Endothelial cell (in vitro differentiated cells): ENCODE results near the gene COL5A1. TPM values are rescaled to one million over a fixed set of nuclear protein-coding genes. Genes with fewer than 3 reads are reported as not detected.

ENCODE experiments used
- DNase-seq: peaks from one replicate; pipeline ENCODE4 v3.0.0; 2021; ENCODE audit warnings: low spot score
- H3K27ac Mint-ChIP-seq: one replicate; pipeline ENCODE4 v1.8.0; 2021; ENCODE audit warnings: mixed read lengths, inconsistent platforms; ENCODE audit not compliant: unreplicated experiment
- H3K27me3 Mint-ChIP-seq: one replicate; pipeline ENCODE4 v1.8.0; 2021; ENCODE audit warnings: mild to moderate bottlenecking, moderate library complexity, mixed read lengths, inconsistent platforms; ENCODE audit not compliant: unreplicated experiment
- H3K36me3 Mint-ChIP-seq: one replicate; pipeline ENCODE4 v1.8.0; 2021; ENCODE audit warnings: mild to moderate bottlenecking, low read depth, mixed read lengths, inconsistent platforms; ENCODE audit not compliant: unreplicated experiment
- H3K4me1 Mint-ChIP-seq: one replicate; pipeline ENCODE4 v1.8.0; 2021; ENCODE audit warnings: mild to moderate bottlenecking, mixed read lengths, inconsistent platforms; ENCODE audit not compliant: unreplicated experiment
- H3K4me3 Mint-ChIP-seq: one replicate; pipeline ENCODE4 v1.8.0; 2021; ENCODE audit warnings: mild to moderate bottlenecking, mixed read lengths, inconsistent platforms; ENCODE audit not compliant: unreplicated experiment
- H3K9me3 Mint-ChIP-seq: one replicate; pipeline ENCODE4 v1.8.0; 2021; ENCODE audit warnings: mixed read lengths, inconsistent platforms; ENCODE audit not compliant: unreplicated experiment
- total RNA-seq: library from RNA; stranded (reverse); fragmentation: NEBNext Ultra II Directional; extraction: Animal tissue kit (Norgen Biotek cat#: 25700); gene quantifications from one replicate; pipeline ENCODE4 v1.2.1, GENCODE V29; 2021; ENCODE audit not compliant: unreplicated experiment
- TF ChIP-seq, protein P1 (sequence below): fragments of 200-600 bp; sonication (generic); IDR thresholded peaks from one replicate; pipeline ENCODE4 v1.5.0; 2021; ENCODE audit warnings: antibody characterized with exemption; ENCODE audit not compliant: unreplicated experiment

COL5A1 gene
- total RNA-seq, 1 donor from 2014 or later: 24.3 TPM

GRCh38 chr9:134644725-134645606 is 3.4 kb downstream of the COL5A1 start:
- TF ChIP-seq, protein P1, sequence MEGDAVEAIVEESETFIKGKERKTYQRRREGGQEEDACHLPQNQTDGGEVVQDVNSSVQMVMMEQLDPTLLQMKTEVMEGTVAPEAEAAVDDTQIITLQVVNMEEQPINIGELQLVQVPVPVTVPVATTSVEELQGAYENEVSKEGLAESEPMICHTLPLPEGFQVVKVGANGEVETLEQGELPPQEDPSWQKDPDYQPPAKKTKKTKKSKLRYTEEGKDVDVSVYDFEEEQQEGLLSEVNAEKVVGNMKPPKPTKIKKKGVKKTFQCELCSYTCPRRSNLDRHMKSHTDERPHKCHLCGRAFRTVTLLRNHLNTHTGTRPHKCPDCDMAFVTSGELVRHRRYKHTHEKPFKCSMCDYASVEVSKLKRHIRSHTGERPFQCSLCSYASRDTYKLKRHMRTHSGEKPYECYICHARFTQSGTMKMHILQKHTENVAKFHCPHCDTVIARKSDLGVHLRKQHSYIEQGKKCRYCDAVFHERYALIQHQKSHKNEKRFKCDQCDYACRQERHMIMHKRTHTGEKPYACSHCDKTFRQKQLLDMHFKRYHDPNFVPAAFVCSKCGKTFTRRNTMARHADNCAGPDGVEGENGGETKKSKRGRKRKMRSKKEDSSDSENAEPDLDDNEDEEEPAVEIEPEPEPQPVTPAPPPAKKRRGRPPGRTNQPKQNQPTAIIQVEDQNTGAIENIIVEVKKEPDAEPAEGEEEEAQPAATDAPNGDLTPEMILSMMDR: no peak
- no peak overlapping the region for H3K27ac Mint-ChIP-seq
- H3K27me3 Mint-ChIP-seq: peaks cover 8% of the 10 kb centered on the region
- H3K36me3 Mint-ChIP-seq: no peaks in the 10 kb centered on the region
- no peak for DNase-seq
- no peaks in the 10 kb centered on the region for H3K9me3 Mint-ChIP-seq
- peaks cover 5% of the 10 kb centered on the region for H3K4me1 Mint-ChIP-seq
- no peak overlapping the region for H3K4me3 Mint-ChIP-seq

DNA sequence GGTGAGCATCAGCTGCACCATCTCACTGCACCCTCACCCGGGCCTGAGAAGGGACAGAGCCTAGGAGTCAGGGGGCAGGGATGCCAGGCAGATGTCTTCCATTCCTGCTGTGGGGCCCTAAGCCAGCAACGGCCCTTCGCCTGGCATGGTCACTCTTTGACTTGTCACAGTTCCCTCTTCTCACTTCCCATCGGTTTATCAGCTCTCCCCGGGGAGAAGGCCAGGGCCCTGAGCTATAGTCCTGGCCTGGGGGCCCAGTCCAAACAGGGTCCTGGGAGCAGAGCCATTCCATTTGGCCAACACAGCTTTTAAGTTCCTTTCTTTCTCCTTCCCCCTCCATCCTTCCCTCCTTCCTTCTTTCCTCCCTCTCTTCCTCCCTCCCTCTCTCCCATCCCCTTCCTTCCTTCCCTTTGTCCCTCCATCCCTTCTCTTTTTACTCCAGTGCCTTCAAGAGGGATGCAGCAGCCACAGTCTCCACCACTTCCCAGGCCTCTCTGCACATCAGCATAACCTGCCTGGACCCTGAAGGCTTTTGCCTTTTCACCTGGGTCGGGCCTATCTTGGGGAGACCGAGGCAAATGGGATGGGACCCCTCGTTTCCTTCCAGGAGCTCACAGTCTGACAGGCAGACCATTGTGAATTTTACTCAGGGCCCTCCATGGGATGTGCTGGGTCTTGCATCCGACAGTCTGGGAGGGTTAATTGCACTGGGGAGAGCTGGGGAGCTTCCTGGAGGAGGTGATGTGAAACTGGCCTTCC is 4.2 kb downstream of the COL5A1 start:
- TF ChIP-seq, protein P1: no peak
- no peak overlapping the region for H3K27ac Mint-ChIP-seq
- H3K4me1 Mint-ChIP-seq: peaks cover 5% of the 10 kb centered on the region
- no peaks in the 10 kb centered on the region for H3K9me3 Mint-ChIP-seq
- H3K36me3 Mint-ChIP-seq: no peaks in the 10 kb centered on the region
- H3K4me3 Mint-ChIP-seq: no peak overlapping the region
- no peak for DNase-seq
- H3K27me3 Mint-ChIP-seq: peaks cover 12% of the 10 kb centered on the region

GRCh38 chr9:134647359-134648080 is 5.9 kb downstream of the COL5A1 start:
- Mint-ChIP-seq H3K4me3 (no peak overlapping the region), H3K9me3 (no peaks in the 10 kb centered on the region), H3K36me3 (no peaks in the 10 kb centered on the region), H3K4me1 (peaks cover 9% of the 10 kb centered on the region), H3K27ac (no peak overlapping the region), H3K27me3 (peaks cover 14% of the 10 kb centered on the region)
- no peak for DNase-seq
- TF ChIP-seq, protein P1: no peak

GRCh38 chr9:134648701-134649530 is 7.3 kb downstream of the COL5A1 start:
- no peak for DNase-seq
- Mint-ChIP-seq H3K4me3 (no peak overlapping the region), H3K36me3 (no peaks in the 10 kb centered on the region), H3K27me3 (peaks cover 14% of the 10 kb centered on the region), H3K4me1 (peaks cover 9% of the 10 kb centered on the region), H3K9me3 (no peaks in the 10 kb centered on the region), H3K27ac (no peak overlapping the region)
- TF ChIP-seq, protein P1: no peak
